GM21390 (cell line): ENCODE results near the gene ZGPAT.

ENCODE experiments used
- ATAC-seq: cut with Tn5 transposase; IDR thresholded peaks from one replicate; pipeline ENCODE4 v1.9.1; 2021; ENCODE audit not compliant: unreplicated experiment

ZGPAT gene

GRCh38 chr20:63678667-63679465, 29.0 kb upstream of the ZGPAT start:
- no peak for ATAC-seq

- ATAC-seq = no peak
Measured at GRCh38 chr20:63679799-63680305, 28.0 kb upstream of the ZGPAT start.

GRCh38 chr20:63680427-63680826, 27.4 kb upstream of the ZGPAT start:
- no peak for ATAC-seq

GRCh38 chr20:63680857-63681608, 26.8 kb upstream of the ZGPAT start:
- ATAC-seq = no peak

GRCh38 chr20:63681609-63682142, 26.2 kb upstream of the ZGPAT start:
- ATAC-seq = no peak

GRCh38 chr20:63682384-63683139, 25.3 kb upstream of the ZGPAT start:
- ATAC-seq = no peak

- no peak for ATAC-seq
Measured at GRCh38 chr20:63685269-63686026, 22.4 kb upstream of the ZGPAT start.

GRCh38 chr20:63686094-63686491, 21.7 kb upstream of the ZGPAT start:
- no peak for ATAC-seq

GRCh38 chr20:63686492-63687321, 21.1 kb upstream of the ZGPAT start:
- no peak for ATAC-seq

- no peak for ATAC-seq
Measured at GRCh38 chr20:63687419-63688178, 20.2 kb upstream of the ZGPAT start.

- no peak for ATAC-seq
Measured at GRCh38 chr20:63688228-63689045, 19.4 kb upstream of the ZGPAT start.

- no peak for ATAC-seq
Measured at GRCh38 chr20:63689046-63690002, 18.5 kb upstream of the ZGPAT start.

GRCh38 chr20:63690003-63690897, 17.6 kb upstream of the ZGPAT start:
- no peak for ATAC-seq

GRCh38 chr20:63690898-63691710, 16.7 kb upstream of the ZGPAT start:
- ATAC-seq = no peak
